DMS114 treated with DMSO at 0.1 percent for 48 hours (cell line): ENCODE results near the gene ATP8B1.
A peak's percentile ranks its signal among the peaks of the same experiment; 100 is the strongest.

Experiments
- DNase-seq: peaks from one replicate; lab custom pipeline; 2025; ENCODE audit not compliant: unreplicated experiment; lab: John Stamatoyannopoulos, UW

The ATP8B1 gene

GRCh38 chr18:57630754-57631595, 172.1 kb downstream of the ATP8B1 start:
- no peak for DNase-seq

- DNase-seq: peak; percentile 74
These were observed 172.9 kb downstream of the ATP8B1 start for GRCh38 chr18:57630002-57630753.

GRCh38 chr18:57629422-57629821, 173.7 kb downstream of the ATP8B1 start:
- DNase-seq: no peak

GRCh38 chr18:57627488-57627887, 175.6 kb downstream of the ATP8B1 start:
- DNase-seq: no peak

- no peak for DNase-seq
These were observed 178.1 kb downstream of the ATP8B1 start for GRCh38 chr18:57624988-57625387.

- no peak for DNase-seq
These were observed 181.9 kb downstream of the ATP8B1 start for GRCh38 chr18:57621246-57621604.

GRCh38 chr18:57619876-57620275, 183.2 kb downstream of the ATP8B1 start:
- DNase-seq: no peak

GRCh38 chr18:57618910-57619309, 184.2 kb downstream of the ATP8B1 start:
- no peak for DNase-seq

- DNase-seq: no peak
These were observed 199.2 kb downstream of the ATP8B1 start for GRCh38 chr18:57603871-57604270.
